Mesendoderm (in vitro differentiated cells): ENCODE data around the gene FCMR.

Source experiments
- DNase-seq: peaks from one replicate; pipeline ENCODE4 v3.0.0; 2013
- H2AK5ac ChIP-seq: 2 replicates; pipeline ENCODE4 v1.6.1; 2013; ENCODE audit warnings: low read length, inconsistent platforms
- H2BK120ac ChIP-seq: 2 replicates; pipeline ENCODE4 v1.6.1; 2013; ENCODE audit warnings: low read depth, mild to moderate bottlenecking, low read length, moderate library complexity, mixed read lengths
- H2BK15ac ChIP-seq: replicated peaks from 2 replicates; pipeline ENCODE4 v1.6.1; 2013; ENCODE audit warnings: low read depth, mild to moderate bottlenecking, moderate library complexity
- H2BK5ac ChIP-seq: 2 replicates; pipeline ENCODE4 v1.6.1; 2013; ENCODE audit warnings: low read length, inconsistent platforms
- H3K18ac ChIP-seq: 2 replicates; pipeline ENCODE4 v1.6.1; 2013; ENCODE audit warnings: mild to moderate bottlenecking, low read length, mixed read lengths
- H3K23ac ChIP-seq: one replicate; pipeline ENCODE4 v1.6.1; 2013; ENCODE audit warnings: low read length
- H3K27ac ChIP-seq: 2 replicates; pipeline ENCODE4 v1.5.1; 2013; ENCODE audit warnings: low read depth, mild to moderate bottlenecking, inconsistent platforms, low read length, moderate library complexity
- H3K27me3 ChIP-seq: 2 replicates; pipeline ENCODE4 v1.6.1; 2013; ENCODE audit warnings: low read length, control low read depth, mild to moderate bottlenecking, inconsistent platforms; ENCODE audit not compliant: insufficient read depth, poor library complexity
- H3K36me3 ChIP-seq: 2 replicates; pipeline ENCODE4 v1.6.1; 2013; ENCODE audit warnings: low read length, inconsistent platforms; ENCODE audit not compliant: control insufficient read depth, insufficient read depth
- H3K4ac ChIP-seq: one replicate; pipeline ENCODE4 v1.6.1; 2013; ENCODE audit warnings: low read depth, mild to moderate bottlenecking, low read length, moderate library complexity
- H3K4me1 ChIP-seq: 2 replicates; pipeline ENCODE4 v1.6.1; 2013; ENCODE audit warnings: low read depth, low read length, inconsistent platforms; ENCODE audit not compliant: control insufficient read depth
- H3K4me2 ChIP-seq: 2 replicates; pipeline ENCODE4 v1.6.1; 2013; ENCODE audit warnings: low read length
- H3K4me3 ChIP-seq: 2 replicates; pipeline ENCODE4 v1.5.1; 2013; ENCODE audit warnings: mild to moderate bottlenecking, low read length
- H3K56ac ChIP-seq: one replicate; pipeline ENCODE4 v1.6.1; 2013; ENCODE audit warnings: low read length
- H3K79me1 ChIP-seq: 2 replicates; pipeline ENCODE4 v1.6.1; 2013; ENCODE audit warnings: low read length, inconsistent platforms
- H3K79me2 ChIP-seq: 2 replicates; pipeline ENCODE4 v1.6.1; 2013; ENCODE audit warnings: mild to moderate bottlenecking, low read length; ENCODE audit not compliant: control insufficient read depth, insufficient read depth
- H3K9ac ChIP-seq: 2 replicates; pipeline ENCODE4 v1.6.1; 2013; ENCODE audit warnings: low read length, inconsistent platforms
- H4K5ac ChIP-seq: one replicate; pipeline ENCODE4 v1.6.1; 2013; ENCODE audit warnings: low read length
- H4K8ac ChIP-seq: one replicate; pipeline ENCODE4 v1.6.1; 2013; ENCODE audit warnings: low read depth, mild to moderate bottlenecking, control low read depth, low read length, moderate library complexity
- WGBS: extraction: QIAGEN DNeasy Blood & Tissue Kit; methylation state at CpG from one replicate; pipeline ENCODE4 v1.1.7; 2013; ENCODE audit warnings: low lambda C conversion rate, missing lambda C conversion rate; ENCODE audit not compliant: insufficient coverage; ENCODE audit errors: extremely low coverage; 5-methylcytosine and 5-hydroxymethylcytosine counted together

FCMR gene

DNA sequence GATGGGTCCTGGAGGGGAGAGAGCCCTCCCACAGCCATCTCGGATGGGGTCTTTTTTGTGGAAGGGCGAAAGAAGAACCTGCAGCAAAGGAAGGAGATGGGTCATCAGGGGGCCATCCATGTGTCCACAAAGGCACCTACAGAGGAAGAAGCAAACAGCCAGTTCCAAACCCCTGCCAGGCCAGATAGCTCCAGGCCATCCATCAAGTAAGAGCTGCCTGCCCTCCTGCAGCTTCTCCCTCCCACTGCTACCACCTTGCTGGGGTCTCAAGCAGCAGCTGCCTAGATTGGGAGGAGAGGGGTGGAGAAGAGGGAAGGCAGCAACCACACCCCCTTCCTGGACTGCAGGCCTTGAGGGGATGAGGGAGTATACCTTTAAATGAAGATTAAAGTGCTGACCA lies 44.0 kb upstream of the FCMR start:
- H3K4me2 ChIP-seq, result no peak overlapping the region
- no peak overlapping the region for H3K18ac ChIP-seq
- H2BK120ac ChIP-seq, result no peak overlapping the region
- H3K27ac ChIP-seq, result no peak overlapping the region
- H2AK5ac ChIP-seq, result no peak overlapping the region
- no peak overlapping the region for H3K4me3 ChIP-seq
- WGBS, result no CpG with 5 or more reads among the region's 2 CpGs
- no peak overlapping the region for H3K56ac ChIP-seq
- H3K36me3 ChIP-seq, result no peaks in the 10 kb centered on the region
- no peaks in the 10 kb centered on the region for H3K79me1 ChIP-seq
- no peak overlapping the region for H3K9ac ChIP-seq
- no peak overlapping the region for H2BK5ac ChIP-seq
- H3K4ac ChIP-seq, result no peak overlapping the region
- H2BK15ac ChIP-seq, result no peak overlapping the region
- no peaks in the 10 kb centered on the region for H3K27me3 ChIP-seq
- no peaks in the 10 kb centered on the region for H3K79me2 ChIP-seq
- no peak overlapping the region for H3K23ac ChIP-seq
- no peak overlapping the region for H4K5ac ChIP-seq
- DNase-seq, result no peak
- no peak overlapping the region for H4K8ac ChIP-seq
- no peaks in the 10 kb centered on the region for H3K4me1 ChIP-seq

- Histone ChIP-seq H3K9ac (no peak overlapping the region), H4K5ac (no peak overlapping the region), H3K4me3 (no peak overlapping the region), H3K18ac (no peak overlapping the region), H3K4me2 (no peak overlapping the region), H4K8ac (no peak overlapping the region), H3K27ac (no peak overlapping the region), H3K23ac (no peak overlapping the region), H3K27me3 (no peaks in the 10 kb centered on the region), H2BK5ac (no peak overlapping the region), H3K79me2 (no peaks in the 10 kb centered on the region), H3K36me3 (no peaks in the 10 kb centered on the region), H3K79me1 (no peaks in the 10 kb centered on the region), H3K4ac (no peak overlapping the region), H2BK120ac (no peak overlapping the region), H2AK5ac (no peak overlapping the region), H2BK15ac (no peak overlapping the region), H3K4me1 (no peaks in the 10 kb centered on the region), H3K56ac (no peak overlapping the region)
- no CpG with 5 or more reads among the region's 1 CpG for WGBS
- no peak for DNase-seq
Observed at GRCh38 chr1:206963740-206964139, 42.0 kb upstream of the FCMR start.

DNA sequence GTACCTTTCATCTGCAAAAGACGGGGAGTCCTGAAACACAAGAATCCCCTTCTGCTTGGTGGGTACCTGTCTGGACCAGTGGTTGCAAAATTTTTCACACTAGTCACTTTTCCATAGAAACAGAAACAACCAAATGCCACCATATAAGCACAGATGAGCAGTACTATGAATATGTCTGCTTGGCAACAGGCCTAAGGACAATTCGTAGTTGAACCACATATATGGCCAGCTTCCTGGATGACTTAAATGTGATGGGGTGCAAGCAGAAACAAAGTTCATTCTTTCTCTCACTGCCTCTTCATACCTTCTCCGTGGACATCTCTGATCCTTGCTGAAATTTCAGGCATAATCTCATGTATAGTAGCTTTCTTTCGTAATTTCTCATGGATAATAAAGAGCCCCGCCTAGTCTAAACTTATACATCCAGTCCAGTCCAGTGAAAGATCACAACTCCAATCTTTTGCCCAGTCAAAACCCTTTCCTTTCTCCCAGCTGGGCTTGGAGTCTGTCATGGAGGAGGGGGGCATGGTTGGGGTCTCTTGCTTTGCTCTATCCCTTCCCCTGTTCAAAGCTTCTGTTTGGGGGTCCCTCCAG lies 41.5 kb upstream of the FCMR start:
- WGBS, result no CpG with 5 or more reads among the region's 5 CpGs
- Histone ChIP-seq H3K79me1 (no peaks in the 10 kb centered on the region), H3K18ac (no peak overlapping the region), H3K23ac (no peak overlapping the region), H2AK5ac (no peak overlapping the region), H3K4me3 (no peak overlapping the region), H3K4me1 (no peaks in the 10 kb centered on the region), H3K4ac (no peak overlapping the region), H3K56ac (no peak overlapping the region), H3K27me3 (no peaks in the 10 kb centered on the region), H3K36me3 (no peaks in the 10 kb centered on the region), H3K79me2 (no peaks in the 10 kb centered on the region), H2BK120ac (no peak overlapping the region), H4K8ac (no peak overlapping the region), H3K4me2 (no peak overlapping the region), H2BK15ac (no peak overlapping the region), H3K9ac (no peak overlapping the region), H2BK5ac (no peak overlapping the region), H4K5ac (no peak overlapping the region), H3K27ac (no peak overlapping the region)
- no peak for DNase-seq

DNA sequence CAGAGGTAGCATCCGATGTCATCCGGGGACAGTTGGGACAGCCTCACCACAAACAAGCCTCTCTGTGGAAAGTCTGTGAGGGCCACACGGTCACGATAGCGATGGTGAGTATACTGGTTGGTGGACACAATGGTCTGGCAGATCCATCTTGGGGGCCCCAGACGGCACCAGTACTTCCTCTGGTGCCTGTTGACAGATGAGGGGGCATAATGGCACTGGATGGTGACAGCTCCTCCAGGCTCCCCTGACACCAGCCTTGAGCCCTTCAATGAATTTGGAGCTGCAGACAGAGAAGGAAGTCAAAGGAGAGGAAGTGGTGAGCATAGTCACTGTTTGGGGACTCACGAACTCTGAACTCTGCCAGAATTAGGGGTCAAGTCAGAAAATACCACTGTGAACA lies 40.5 kb upstream of the FCMR start:
- H3K23ac ChIP-seq, result no peak overlapping the region
- no peaks in the 10 kb centered on the region for H3K79me1 ChIP-seq
- no peak overlapping the region for H2BK5ac ChIP-seq
- no peak overlapping the region for H3K9ac ChIP-seq
- no peaks in the 10 kb centered on the region for H3K79me2 ChIP-seq
- DNase-seq, result no peak
- H3K4me2 ChIP-seq, result no peak overlapping the region
- H4K5ac ChIP-seq, result no peak overlapping the region
- H3K4ac ChIP-seq, result no peak overlapping the region
- no peaks in the 10 kb centered on the region for H3K4me1 ChIP-seq
- no peaks in the 10 kb centered on the region for H3K36me3 ChIP-seq
- no peaks in the 10 kb centered on the region for H3K27me3 ChIP-seq
- no peak overlapping the region for H3K56ac ChIP-seq
- WGBS, result no CpG with 5 or more reads among the region's 7 CpGs
- no peak overlapping the region for H2BK120ac ChIP-seq
- no peak overlapping the region for H3K27ac ChIP-seq
- no peak overlapping the region for H2AK5ac ChIP-seq
- no peak overlapping the region for H4K8ac ChIP-seq
- H2BK15ac ChIP-seq, result no peak overlapping the region
- H3K18ac ChIP-seq, result no peak overlapping the region
- no peak overlapping the region for H3K4me3 ChIP-seq

DNA sequence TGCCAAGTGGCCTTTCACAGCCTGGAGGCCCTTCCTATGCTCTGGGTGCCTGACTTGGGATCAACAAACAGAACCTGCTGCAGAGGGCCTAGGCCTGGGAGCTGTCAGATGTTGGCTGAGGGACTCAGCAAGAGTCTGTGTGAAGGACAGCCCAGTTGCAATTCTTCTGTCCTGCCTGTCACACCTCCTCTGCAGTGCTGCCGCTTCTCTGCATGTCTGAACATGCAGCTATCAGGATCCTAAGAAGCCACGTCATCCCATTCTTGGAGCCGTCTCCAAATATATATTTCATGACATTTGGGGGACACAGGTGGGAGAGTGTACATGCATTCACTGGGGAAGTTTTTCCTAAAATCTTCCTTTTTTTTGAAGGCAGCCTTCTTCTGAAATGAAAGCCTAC lies 39.9 kb upstream of the FCMR start:
- Histone ChIP-seq H3K4me2 (no peak overlapping the region), H3K23ac (no peak overlapping the region), H3K4me3 (no peak overlapping the region), H4K5ac (no peak overlapping the region), H3K27ac (no peak overlapping the region), H3K36me3 (no peaks in the 10 kb centered on the region), H3K79me2 (no peaks in the 10 kb centered on the region), H2BK15ac (no peak overlapping the region), H2BK120ac (no peak overlapping the region), H3K9ac (no peak overlapping the region), H3K18ac (no peak overlapping the region), H3K27me3 (no peaks in the 10 kb centered on the region), H3K4ac (no peak overlapping the region), H2AK5ac (no peak overlapping the region), H3K56ac (no peak overlapping the region), H3K79me1 (no peaks in the 10 kb centered on the region), H4K8ac (no peak overlapping the region), H2BK5ac (no peak overlapping the region), H3K4me1 (no peaks in the 10 kb centered on the region)
- no CpG with 5 or more reads among the region's 3 CpGs for WGBS
- no peak for DNase-seq

- Histone ChIP-seq H3K56ac (no peak overlapping the region), H3K9ac (no peak overlapping the region), H2BK5ac (no peak overlapping the region), H3K4me2 (no peak overlapping the region), H2BK120ac (no peak overlapping the region), H4K8ac (no peak overlapping the region), H3K4me1 (no peaks in the 10 kb centered on the region), H2BK15ac (no peak overlapping the region), H3K18ac (no peak overlapping the region), H3K23ac (no peak overlapping the region), H3K27me3 (no peaks in the 10 kb centered on the region), H3K4me3 (no peak overlapping the region), H2AK5ac (no peak overlapping the region), H3K79me2 (no peaks in the 10 kb centered on the region), H4K5ac (no peak overlapping the region), H3K27ac (no peak overlapping the region), H3K36me3 (no peaks in the 10 kb centered on the region), H3K4ac (no peak overlapping the region), H3K79me1 (no peaks in the 10 kb centered on the region)
- no peak for DNase-seq
- WGBS, result no CpG with 5 or more reads among the region's 6 CpGs
Observed at GRCh38 chr1:206960676-206961386, 39.1 kb upstream of the FCMR start.
